Esophagus mucosa (tissue), 1 donor: Measurements from ENCODE around the gene PYDC1. TPM values are rescaled to one million over a fixed set of nuclear protein-coding genes. Genes with fewer than 3 reads are reported as not detected.
"Not testable (repeated sequence)": the region's sequence is repeated elsewhere in the genome, so short reads cannot be mapped to it uniquely, and the experiment has no call there.

Source experiments
- ATAC-seq: fragments of 200-7000 bp; cut with Tn5 transposase; one replicate; pipeline ENCODE4 v1.9.1; 2020
- total RNA-seq: library from RNA; stranded (reverse); gene quantifications from one replicate; pipeline ENCODE4 v1.2.4, GENCODE V29; 2023
- donor health status: DM: yes; HTN: yes; CAD: no.

PYDC1 gene
- total RNA-seq, 1 donor from 2014 or later = not detected

DNA sequence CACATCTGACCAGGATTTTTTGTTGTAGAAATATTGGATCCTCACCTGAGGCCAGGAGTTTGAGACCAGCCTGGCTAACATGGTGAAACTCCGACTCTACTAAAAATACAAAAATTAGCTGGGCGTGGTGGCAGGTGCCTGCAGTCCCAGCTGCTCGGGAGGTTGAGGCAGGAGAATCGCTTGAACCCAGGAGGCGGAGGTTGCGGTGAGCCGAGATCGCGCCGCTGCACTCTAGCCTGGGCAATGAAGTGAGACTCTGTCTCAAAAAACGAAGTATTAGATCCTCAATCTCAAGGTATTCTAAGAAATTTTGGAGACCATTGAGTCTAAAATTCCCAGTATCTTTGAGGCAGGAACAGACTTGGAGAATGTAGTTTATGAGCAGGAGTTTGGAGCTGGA lies 21.1 kb downstream of the PYDC1 start:
- ATAC-seq = not testable (repeated sequence)

DNA sequence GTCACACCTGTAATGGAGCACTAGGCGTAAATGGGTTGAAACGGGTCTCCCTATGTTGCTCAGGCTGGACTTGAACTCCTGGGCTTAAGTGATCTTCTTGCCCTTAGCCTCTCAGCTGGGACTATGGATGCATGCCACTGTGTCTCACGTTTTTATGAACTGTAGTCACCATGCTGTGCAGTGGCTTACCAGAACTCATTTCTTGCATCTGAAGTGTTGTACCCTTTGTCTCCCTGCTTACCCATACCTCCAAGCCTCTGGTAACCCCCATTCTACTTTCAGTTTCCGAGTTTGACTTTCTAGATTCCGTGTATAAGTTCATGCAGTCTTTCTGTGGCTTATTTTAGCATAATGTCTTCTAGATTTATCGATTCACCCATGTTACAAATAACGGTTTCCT lies 22.0 kb downstream of the PYDC1 start:
- no peak for ATAC-seq

DNA sequence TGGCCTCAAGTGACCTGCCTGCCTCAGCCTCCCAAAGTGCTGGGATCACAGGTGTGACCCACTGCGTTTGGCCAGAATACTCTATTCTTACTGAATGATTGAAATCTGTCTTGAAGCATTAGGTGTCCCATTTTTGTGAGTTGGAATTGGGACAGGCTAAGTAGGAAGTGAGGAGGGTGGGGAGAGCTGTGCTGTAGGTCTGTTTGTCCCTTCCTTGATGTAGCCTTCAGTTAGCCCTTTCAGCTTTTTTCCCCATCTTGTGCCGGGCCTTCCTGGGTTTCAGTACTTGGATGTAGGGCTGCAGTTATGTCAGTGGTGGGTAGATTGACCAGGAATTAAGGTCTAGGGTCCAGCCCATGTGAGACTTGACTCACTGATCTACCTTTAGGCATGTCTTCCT lies 23.1 kb downstream of the PYDC1 start:
- no peak for ATAC-seq

DNA sequence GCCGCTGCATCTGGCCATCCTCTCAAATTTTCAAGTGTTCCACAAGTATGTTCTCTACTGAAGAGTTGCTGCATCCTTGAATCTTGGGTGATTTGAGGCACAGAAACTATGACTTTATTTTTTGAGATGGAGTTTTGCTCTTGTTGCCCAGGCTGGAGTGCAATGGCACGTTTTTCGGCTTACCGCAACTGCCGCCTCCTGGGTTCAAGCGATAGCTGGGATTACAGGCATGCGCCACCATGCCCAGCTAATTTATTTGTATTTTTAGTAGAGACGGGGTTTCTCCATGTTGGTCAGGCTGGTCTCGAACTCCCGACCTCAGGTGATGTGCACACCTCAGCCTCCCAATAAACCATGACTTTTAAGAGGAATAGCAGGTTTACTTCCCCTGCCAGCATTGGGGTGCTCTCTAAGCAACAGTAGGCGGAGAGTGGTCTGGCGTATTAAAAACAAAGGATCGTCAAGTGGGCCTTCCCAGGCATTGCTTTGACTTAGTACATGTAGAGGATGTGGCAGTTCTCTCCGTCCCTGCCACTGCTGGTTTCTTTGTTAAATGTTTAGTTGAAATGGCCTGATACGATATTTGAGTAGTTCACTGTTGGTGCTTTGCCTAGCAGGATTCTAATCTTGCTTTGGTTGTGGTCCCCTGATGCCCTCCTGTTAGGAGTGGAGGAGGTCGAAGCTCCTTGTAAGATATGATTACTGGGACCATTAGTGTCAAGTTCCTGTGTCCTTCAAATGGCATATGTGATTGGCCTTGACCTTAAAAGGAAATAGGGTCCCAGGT lies 23.9 kb downstream of the PYDC1 start:
- ATAC-seq = no peak

DNA sequence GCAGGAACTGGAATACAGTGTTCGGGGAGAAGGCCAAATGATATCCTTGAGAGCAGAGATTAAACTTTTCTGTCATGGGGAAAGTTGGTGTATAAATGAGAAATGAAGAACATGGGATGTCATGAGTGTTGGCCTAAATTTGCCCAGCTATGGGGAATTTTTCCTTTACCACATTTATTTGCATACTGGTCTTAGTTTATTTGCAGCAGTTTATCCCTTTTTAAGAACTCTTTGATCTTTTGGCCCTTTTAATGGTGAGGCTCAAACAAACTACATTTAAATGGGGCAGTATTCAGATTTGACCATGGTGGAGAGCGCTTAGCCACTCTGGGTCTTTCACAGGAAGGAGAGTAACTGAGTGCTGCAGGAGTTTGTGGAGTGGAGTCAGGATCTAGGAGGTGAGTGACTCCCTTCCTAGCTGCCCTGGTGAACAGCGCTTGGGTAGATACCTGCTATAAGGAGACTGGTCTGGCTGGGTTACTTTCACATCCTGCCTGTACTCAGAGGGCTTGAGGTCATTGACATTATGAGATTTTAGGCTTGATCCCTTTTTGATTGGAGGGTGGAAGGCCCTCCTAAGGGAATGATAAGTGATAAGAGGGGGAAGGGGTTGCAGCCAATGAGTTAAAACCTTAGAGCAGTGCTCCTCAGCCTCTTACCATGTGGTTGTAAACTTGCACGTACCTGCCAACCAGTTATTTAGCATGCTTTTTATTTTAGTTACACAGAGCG lies 25.1 kb downstream of the PYDC1 start:
- no peak for ATAC-seq

DNA sequence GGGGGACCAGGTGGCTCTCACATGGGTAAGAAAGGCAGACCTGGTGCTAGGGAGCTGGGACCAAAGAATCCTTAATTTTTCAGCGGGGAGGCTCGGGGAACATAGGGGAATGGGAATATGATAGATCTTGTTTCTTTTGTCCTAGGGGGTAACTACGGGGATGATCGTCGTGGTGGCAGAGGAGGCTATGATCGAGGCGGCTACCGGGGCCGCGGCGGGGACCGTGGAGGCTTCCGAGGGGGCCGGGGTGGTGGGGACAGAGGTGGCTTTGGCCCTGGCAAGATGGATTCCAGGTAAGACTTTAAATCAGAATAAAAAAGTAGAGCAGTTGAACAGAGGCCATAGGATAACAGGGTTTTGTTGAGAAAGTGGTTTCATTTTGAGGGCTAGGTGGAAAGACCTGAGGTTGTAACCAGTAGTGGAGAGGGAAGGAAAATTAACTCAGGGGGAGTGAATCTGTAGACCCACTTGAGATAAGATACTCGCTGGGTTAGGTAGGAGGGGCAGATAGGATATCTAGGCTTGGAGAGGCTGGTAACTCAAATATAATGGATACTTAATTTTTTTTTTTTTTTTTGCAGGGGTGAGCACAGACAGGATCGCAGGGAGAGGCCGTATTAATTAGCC lies 26.0 kb downstream of the PYDC1 start:
- no peak for ATAC-seq

DNA sequence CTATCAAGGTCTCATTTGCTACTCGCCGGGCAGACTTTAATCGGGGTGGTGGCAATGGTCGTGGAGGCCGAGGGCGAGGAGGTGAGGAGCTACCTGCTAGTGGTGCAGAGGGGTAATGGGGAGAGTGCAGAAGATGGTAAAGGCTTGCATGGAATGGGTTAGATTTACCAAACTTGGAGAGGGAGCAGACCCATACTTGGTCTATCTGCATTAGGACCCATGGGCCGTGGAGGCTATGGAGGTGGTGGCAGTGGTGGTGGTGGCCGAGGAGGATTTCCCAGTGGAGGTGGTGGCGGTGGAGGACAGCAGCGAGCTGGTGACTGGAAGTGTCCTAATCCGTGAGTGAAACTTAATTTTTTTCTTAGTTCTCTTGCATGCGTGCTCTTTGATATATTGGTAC lies 26.9 kb downstream of the PYDC1 start:
- no peak for ATAC-seq

DNA sequence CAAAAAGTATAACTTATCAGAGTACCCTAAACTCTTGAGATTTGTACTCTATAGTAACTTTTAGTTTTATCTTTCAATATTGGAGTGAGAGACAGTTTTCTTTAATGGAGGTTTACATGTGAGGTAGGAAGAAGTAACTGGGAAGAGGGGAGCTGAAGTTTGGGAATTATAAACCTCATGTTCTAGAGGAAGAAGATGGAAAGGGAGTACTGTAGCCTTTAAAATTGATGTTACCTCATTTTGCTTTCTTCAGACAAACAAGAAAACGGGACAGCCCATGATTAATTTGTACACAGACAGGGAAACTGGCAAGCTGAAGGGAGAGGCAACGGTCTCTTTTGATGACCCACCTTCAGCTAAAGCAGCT lies 27.5 kb downstream of the PYDC1 start:
- no peak for ATAC-seq

DNA sequence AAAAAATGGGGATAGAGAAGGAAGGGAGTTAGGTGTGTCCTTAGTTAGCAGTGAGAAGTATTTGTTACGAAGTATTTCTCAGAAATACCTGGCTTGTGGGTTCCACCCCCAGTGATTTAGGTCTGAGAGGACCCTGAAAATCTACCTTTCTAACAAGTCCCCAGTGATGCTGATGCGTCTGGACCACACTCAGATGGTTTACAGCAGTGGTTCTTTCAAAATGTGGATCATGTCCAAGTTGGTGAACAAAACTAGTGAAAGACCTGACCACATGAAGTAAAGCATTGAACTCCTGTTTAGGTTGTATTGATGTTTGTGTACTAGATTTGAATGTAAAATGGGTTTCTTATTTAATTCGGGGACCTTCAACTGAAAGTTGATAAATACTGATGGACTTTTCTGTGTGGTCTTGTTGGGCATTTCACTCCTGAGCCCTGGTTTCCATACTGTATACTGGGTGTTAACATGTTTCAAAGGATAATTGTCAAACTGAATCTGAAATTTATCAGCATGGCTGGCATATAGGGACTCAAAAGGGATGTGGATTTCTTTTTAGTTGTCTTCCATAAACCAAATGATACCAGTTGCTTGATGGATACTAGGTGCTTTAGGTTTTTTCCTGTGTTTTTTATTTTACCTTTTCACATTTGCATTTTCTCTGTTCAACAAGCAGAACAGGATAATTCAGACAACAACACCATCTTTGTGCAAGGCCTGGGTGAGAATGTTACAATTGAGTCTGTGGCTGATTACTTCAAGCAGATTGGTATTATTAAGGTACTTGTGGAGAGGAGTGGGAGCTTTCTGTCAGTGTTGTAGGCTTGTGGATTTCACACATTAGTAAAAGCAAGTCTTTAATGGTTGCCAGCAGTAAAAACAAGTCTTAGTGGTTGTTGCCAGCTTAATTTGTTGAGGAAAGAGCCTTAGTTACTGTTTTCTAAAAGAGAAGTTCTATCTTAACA lies 28.2 kb downstream of the PYDC1 start:
- ATAC-seq = no peak

DNA sequence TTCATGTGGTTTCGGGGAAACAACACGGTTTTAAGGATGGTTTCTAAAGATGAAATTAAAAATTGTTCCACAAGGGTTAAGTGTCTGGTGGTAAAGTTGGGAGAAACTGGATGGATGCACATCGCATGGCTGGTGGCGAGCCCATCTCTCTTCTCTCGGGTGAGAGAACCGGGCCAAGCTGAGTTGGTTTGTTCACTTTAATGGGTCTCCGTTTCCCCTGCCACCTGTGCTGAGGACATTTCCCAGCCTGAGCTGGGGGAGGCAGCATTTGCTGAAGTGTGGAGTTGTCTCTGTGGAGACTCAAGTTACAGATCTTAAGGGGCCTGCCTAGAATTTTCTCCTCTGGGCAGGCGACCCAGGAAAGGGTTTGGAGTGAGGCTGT lies 29.1 kb downstream of the PYDC1 start:
- ATAC-seq = no peak

DNA sequence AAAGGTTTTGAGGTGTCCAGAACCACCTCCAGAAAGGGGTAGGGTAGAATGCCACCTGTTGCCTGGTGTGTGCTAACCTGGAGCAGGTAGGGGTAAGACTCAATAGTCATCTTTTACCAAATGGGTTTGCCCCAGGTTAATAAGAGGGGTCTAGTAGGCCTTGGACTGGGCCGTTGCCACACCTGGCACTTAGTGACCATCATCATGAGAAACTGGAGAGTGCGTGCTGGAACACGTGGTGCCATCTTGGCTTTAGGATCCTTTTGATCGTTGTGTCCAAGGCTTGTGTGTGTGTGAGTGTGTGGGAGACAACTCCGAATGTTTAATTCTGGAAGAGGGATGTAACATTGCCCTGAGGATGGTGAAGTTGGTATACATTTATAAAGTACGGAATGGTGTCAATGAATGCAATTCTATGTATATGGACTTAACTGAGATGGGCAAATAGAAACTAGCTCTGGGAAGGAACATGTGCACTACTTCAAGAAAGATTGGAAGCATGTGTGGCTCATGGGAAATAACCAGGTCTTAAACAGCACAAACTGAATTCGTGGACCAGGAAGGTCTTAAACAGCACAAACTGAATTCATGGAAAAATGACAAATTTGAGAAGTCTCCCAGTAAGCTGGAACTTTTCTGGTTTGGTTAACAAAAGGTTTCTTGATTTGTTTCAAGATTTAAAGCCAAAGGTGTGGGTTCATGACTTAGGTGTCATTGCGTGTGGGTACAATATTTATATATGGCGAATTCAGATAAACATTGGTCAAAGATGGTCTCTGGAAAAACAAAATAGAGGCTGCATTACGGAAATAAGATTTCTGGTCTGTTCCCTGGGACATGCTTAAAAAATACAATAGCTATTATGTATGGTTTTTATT lies 29.8 kb downstream of the PYDC1 start:
- ATAC-seq = no peak

DNA sequence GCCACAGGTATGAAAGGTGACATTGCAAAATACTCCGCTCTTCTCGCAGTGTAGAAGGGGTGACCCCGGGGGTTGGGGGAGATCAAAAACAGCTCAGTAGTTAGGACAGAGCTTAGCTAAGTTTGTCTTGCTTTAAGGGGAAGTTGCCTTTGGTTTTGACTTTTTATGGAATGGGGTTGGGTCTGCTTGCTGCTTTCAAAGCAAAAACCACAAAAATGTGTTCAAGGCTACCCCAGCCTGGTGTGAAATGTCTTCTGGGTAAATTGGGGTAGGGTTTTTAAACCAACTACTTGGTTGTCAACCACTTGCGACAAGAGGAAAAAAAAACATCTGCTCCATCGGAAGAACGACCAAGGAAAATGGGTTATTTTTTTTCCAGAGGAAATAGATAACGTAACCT lies 30.8 kb downstream of the PYDC1 start:
- ATAC-seq = no peak

DNA sequence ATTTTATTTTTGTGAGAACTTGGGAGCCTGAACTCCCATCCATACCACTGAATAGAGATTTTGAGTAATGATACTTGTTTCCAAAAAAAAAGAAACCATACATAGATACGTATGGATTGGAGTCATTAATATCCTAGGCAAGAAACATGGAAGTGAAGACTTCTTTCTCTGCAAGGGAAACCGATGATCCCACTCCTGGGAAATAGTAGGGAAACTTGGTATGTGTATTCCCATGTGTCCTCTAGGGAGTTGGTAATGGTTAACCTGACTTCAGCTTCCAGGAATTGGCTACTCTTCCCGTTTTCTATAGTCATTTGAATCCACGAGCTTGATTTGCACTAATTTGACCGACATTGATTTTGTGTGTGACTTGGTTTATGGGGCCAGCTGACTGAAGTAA lies 31.6 kb downstream of the PYDC1 start:
- no peak for ATAC-seq

DNA sequence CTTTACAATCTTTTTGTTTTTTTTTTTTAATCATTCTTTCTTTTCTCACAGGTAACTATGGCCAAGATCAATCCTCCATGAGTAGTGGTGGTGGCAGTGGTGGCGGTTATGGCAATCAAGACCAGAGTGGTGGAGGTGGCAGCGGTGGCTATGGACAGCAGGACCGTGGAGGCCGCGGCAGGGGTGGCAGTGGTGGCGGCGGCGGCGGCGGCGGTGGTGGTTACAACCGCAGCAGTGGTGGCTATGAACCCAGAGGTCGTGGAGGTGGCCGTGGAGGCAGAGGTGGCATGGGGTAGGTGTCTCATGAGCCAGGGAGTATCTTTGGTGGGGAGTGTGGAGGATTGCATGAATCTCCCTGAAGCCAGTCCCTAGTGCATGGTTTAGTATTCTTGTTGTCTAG lies 32.0 kb downstream of the PYDC1 start:
- ATAC-seq = no peak

DNA sequence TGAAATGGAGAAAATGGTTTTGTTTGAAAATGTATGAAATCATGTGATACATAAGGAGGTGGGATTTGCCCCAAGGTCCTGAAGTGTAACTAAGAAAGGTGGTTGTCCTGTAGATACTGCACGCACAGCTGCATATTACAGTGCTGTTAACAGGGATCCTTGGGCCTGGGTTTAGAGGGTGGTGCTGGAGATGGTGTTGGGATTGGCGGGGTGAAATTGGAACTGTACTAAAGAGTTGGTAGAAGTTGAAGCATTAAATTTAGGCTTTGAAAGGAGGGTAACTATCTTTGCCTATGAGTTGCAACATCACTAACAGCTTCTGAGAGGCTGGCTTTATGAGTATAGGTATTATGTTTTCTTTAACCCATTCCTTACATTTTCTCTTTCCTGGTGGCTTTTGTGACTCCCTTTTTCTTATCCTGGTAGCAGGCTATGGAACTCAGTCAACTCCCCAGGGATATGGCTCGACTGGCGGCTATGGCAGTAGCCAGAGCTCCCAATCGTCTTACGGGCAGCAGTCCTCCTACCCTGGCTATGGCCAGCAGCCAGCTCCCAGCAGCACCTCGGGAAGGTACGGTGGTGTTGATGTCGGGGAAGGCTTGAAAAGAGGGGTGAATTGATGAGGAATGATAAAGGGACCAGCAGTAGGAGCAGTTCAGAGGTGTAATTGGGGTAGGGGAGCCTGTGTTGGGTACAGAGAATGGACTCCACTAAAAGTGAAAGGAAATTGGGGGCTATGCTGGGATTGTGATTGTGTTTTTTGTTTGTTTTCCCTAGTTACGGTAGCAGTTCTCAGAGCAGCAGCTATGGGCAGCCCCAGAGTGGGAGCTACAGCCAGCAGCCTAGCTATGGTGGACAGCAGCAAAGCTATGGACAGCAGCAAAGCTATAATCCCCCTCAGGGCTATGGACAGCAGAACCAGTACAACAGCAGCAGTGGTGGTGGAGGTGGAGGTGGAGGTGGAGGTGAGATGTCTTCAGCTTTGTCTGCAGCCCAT lies 33.2 kb downstream of the PYDC1 start:
- ATAC-seq = no peak

DNA sequence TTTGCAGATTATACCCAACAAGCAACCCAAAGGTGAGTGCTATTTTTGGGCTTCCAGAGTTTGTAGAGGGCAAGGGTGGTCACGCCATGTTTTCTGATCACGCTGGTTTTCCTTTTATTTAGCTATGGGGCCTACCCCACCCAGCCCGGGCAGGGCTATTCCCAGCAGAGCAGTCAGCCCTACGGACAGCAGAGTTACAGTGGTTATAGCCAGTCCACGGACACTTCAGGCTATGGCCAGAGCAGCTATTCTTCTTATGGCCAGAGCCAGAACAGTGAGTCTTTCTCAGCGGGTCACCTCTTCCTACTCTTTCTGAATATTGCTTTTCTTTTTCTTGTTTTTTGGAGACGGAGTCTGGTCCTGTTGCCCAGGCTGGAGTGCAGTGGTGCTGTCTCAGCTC lies 34.5 kb downstream of the PYDC1 start:
- ATAC-seq = no peak

DNA sequence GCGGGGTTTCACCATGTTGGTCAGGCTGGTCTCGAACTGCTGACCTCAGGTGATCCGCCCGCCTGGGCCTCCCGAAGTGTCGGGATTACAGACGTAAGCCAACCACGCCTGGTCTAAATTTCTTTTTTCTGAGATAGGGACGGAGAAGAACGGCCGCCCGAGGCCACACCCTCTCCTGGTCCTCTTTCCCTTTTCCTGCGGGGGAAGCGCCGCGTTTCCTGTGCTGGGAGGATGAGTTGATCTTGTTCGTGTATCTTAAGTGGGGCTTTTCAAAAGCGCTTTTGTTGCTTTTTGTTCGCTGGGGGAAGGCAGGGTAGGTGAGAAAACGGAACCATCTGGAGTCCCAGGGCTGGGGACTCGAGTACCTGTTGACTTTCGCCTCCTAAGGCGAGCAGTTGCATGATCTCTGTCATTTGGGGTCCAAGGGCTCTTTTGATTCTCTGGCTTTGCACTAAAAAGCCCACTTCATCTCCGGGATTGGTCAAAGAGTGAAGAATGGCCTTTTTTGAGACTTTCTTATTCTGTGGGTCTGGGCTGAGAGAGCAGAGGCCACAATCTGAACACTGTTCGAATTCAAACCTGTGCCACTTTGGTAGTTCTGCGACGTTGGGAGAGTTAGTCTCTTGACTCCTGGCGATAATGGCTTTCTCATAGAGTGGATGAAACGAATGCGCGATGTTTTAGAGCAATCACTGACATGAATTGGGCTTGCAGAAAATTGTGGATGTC lies 35.7 kb downstream of the PYDC1 start:
- no peak for ATAC-seq

DNA sequence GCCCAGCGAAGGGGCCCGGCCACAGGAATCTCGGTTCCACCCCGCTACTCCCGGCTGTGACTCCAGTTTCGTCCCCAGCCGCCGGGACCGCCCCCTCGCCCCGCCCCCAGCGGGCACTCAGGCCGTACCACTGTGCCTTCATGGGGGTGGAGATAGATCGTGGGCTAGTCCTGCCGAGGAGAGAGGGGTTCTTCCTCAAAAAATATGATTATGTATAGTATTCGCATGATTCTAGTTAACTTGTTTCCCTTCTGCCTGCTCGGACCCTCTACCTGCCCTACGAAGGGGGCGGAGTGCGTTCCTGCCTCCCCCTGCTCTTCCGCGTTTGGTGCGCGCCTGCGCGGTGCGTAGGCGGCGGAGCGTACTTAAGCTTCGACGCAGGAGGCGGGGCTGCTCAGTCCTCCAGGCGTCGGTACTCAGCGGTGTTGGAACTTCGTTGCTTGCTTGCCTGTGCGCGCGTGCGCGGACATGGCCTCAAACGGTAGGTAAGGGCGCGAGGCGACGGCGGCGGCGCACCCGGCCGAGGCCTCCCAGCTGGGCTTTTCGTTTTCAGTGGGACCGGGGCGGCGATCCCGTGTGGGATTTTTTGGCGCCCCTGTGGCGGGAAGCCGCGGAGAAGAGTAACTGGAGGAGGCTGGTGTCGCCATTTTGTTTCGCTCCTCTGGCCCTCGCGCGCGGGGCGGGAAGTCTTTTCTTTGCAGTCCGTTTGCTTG lies 37.0 kb downstream of the PYDC1 start, which contains the start of gene FUS:
TSS of gene FUS (plus strand) at position 393 of the 713 bp plus-strand sequence. CDS start at position 469, 76 bp downstream.
- ATAC-seq = peak; percentile 89

DNA sequence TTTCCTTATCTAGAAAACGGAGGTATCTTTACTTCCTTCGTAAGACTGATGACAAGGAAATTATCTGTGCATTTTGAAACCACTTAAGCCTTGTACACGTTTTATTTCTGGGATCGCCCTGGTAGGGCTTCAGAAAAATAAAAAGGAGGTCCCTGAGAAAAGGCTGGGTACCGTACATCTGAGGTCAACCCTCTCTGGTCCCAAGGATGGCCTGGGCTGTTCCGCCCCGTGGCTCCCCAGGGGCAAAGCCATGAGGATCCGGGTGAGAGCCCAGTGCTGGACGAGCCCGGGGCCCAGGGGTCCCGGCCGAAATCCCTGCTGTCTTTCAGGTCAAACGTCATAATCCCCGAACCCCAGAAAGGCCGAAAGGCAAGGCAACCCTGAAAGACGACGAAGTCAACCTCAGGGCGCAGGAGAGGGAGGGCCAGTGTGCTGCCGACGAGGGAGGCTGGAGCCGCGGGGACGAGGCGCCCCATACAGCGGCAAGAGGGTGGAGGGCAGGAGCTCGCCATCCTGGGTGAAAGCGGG lies 37.7 kb downstream of the PYDC1 start:
- ATAC-seq = peak; percentile 3
